K562 (cell line): ENCODE measurements around the gene TMEM167B. TPM values are rescaled to one million over a fixed set of nuclear protein-coding genes. Genes with fewer than 3 reads are reported as not detected.

Source experiments
- ARNT ChIP-seq, 2 experiments: fragments of 450-650 bp; IDR thresholded peaks; 2 replicates each; pipeline ENCODE4 v1.6.1; 2016; ENCODE audit warnings: mild to moderate bottlenecking in 1 of 2
- CEBPG ChIP-seq, 3 experiments: fragments of 200-800 bp in 1 of 3; sonication (Bioruptor generic) in 1 of 3; sonication (generic) in 1 of 3; formaldehyde crosslinking in 1 of 3; IDR thresholded peaks in 2 of 3; conservative IDR thresholded peaks in 1 of 3; 2 replicates each; pipeline versions ENCODE4 v1.6.1 to v1.8.0; 2016 to 2022; ENCODE audit warnings: missing compliant biosample characterization in 2 of 3, missing genetic modification characterization in 2 of 3, mild to moderate bottlenecking in 1 of 3, missing genetic modification reagents in 1 of 3
- CXXC5 ChIP-seq: fragments of 250-450 bp; sonication (Bioruptor Pico); IDR thresholded peaks from 2 replicates; pipeline ENCODE4 v1.8.0; 2022; ENCODE audit warnings: inconsistent platforms, mild to moderate bottlenecking, moderate library complexity
- ELF4 ChIP-seq: fragments of 450-650 bp; formaldehyde crosslinking; IDR thresholded peaks from 2 replicates; pipeline ENCODE4 v1.4.0; 2022; ENCODE audit warnings: missing genetic modification characterization
- HDAC8 ChIP-seq: fragments of 450-650 bp; IDR thresholded peaks from 2 replicates; pipeline ENCODE4 v1.6.1; 2016; ENCODE audit warnings: mild to moderate bottlenecking, missing genetic modification characterization, moderate library complexity, missing compliant biosample characterization
- KAT7 ChIP-seq: sonication (generic); formaldehyde crosslinking; IDR thresholded peaks from 2 replicates; pipeline ENCODE4 v1.8.0; 2022; ENCODE audit warnings: missing genetic modification reagents, mild to moderate bottlenecking, borderline replicate concordance
- NR2C1 ChIP-seq, 2 experiments: fragments of 450-650 bp; IDR thresholded peaks; 2 replicates each; pipeline ENCODE4 v1.6.1; 2017; ENCODE audit warnings: mild to moderate bottlenecking in 2 of 2, antibody characterized with exemption in 1 of 2, inconsistent platforms in 1 of 2, missing compliant biosample characterization in 1 of 2, missing genetic modification characterization in 1 of 2
- OTX1 ChIP-seq: fragments of 450-650 bp; formaldehyde crosslinking; IDR thresholded peaks from 2 replicates; pipeline ENCODE4 v1.4.0; 2022; ENCODE audit warnings: mild to moderate bottlenecking
- SMC3 ChIP-seq: conservative IDR thresholded peaks from 2 replicates; pipeline ENCODE4 v1.6.1; 2011; ENCODE audit warnings: low read depth, low read length, improper control_type of control experiment; ENCODE audit not compliant: insufficient read depth
- SRF ChIP-seq, 2 experiments: fragments of 250-450, 450-650 bp in 1 of 2; sonication (Bioruptor Pico) in 1 of 2; sonication (generic) in 1 of 2; formaldehyde crosslinking; IDR thresholded peaks; 2 replicates each; pipeline versions ENCODE4 v1.5.0 to v1.5.1; 2020 to 2022; ENCODE audit warnings: mild to moderate bottlenecking in 1 of 2, missing genetic modification reagents in 1 of 2
- STAT5A ChIP-seq: IDR thresholded peaks from 2 replicates; pipeline ENCODE4 v1.6.1; 2012; ENCODE audit warnings: low read length, inconsistent platforms, borderline replicate concordance
- ZNF212 ChIP-seq: fragments of 450-650 bp; formaldehyde crosslinking; IDR thresholded peaks from 2 replicates; pipeline ENCODE4 v1.4.0; 2020; ENCODE audit warnings: mild to moderate bottlenecking
- ZNF79 ChIP-seq: fragments of 250-450 bp; sonication (Bioruptor Pico); IDR thresholded peaks from 2 replicates; pipeline ENCODE4 v1.4.0; 2020; ENCODE audit warnings: low read depth, mild to moderate bottlenecking, moderate library complexity
- ZZZ3 ChIP-seq: fragments of 450-650 bp; IDR thresholded peaks from 2 replicates; pipeline ENCODE4 v1.6.1; 2016; ENCODE audit warnings: antibody characterized with exemption, mild to moderate bottlenecking, moderate library complexity
- polyA plus RNA-seq, 8 experiments: library from polyadenylated mRNA; depleted of rRNA in 4 of 8; stranded (reverse) in 5 of 8; unstranded in 3 of 8; fragments of >200 nt; fragmentation: Nextera tagmentation in 2 of 8; fragmentation: Illumina TruSeq in 1 of 8; extraction: Ambion mirVana in 2 of 8; extraction: Trizol in 1 of 8; gene quantifications; 2 replicates each; pipeline versions ENCODE4 v1.2.1 to v1.2.3, GENCODE V29; 2011 to 2014; ENCODE audit warnings: inconsistent platforms in 1 of 8, missing spikeins in 1 of 8
- total RNA-seq, 7 experiments: library from RNA; depleted of rRNA in 6 of 7; stranded (reverse); fragments of >200 nt in 6 of 7; fragmentation: Illumina TruSeq in 2 of 7; extraction: Trizol in 2 of 7; gene quantifications; 2 replicates each; pipeline versions ENCODE4 v1.2.1 to v1.2.3, GENCODE V29; 2011 to 2021; ENCODE audit warnings: low replicate concordance in 1 of 7
- TF ChIP-seq, protein P1 (sequence below): sonication (generic); formaldehyde crosslinking; IDR thresholded peaks from 2 replicates; pipeline ENCODE4 v1.8.1; 2023; ENCODE audit warnings: mild to moderate bottlenecking, missing genetic modification reagents
- TF ChIP-seq, protein P2 (sequence below): fragments of 450-650 bp; IDR thresholded peaks from 2 replicates; pipeline ENCODE4 v1.6.1; 2016; ENCODE audit warnings: low read depth

Gene TMEM167B
- total and polyA plus RNA-seq, 9 of the 15 experiments (the other 6 are each of a cell fraction or from before 2014, with no cell fraction given): 17.2 to 36.4 (median 32.2) TPM

DNA sequence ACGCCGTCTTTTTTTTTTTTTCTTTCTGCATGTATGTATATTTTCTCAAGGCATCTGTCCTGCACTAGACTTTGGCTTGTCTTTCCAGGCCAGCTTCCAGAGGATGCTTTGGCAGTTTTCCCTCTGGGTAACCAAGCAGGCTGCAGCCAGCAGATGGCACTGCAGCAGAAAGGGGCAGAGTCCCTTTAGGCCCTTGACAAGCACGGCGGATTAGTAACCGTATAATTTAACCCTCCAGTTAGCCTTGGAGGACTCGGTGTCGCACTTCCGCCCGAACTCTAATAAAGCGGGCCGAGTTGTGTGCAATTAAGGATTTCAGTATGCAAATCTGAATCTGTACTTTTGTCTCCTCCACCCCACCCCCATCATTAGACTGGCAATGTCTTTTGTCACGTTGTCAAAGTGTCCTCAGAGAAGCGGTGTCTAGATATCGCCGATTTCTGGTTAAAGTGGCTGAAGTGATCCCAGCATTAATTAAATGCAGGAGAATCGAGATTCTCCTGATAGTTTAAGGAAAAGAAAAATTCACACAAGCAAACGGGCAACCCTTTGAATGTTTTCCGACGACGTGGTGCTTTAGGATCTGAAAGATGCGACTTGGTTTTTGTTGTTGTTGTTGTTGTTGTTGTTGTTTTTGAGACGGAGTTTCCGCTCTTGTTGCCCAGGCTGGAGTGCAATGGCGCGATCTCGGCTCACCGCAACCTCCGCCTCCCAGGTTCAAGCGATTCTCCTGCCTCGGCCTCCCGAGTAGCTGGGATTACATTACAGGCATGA, 1.1 kb upstream of the TMEM167B start (continued):
- TF ChIP-seq OTX1 (CRISPR knock-in tag) (0 out of 2 replicates have a peak, but pooled peaks have one; percentile 15), ARNT (IDR thresholded peaks at IDR 0.05) (peak in 1 of 2 experiments; percentile 51; a peak in 2 of 4 replicates), SRF (CRISPR knock-in tag; IDR thresholded peaks at IDR 0.05) (no peak), ZNF212 (CRISPR knock-in tag) (no peak), CEBPG (CRISPR knock-in tag; IDR thresholded peaks at IDR 0.05) (no peak), CEBPG (tag; conservative IDR thresholded peaks at IDR 0.05 in 1 of 2, IDR thresholded peaks at IDR 0.05 in 1 of 2) (no peak), NR2C1 (IDR thresholded peaks at IDR 0.05) (peak; percentile 12; the same call in 1 of the 2 replicates), NR2C1 (tag; IDR thresholded peaks at IDR 0.05) (no peak; the same call in 1 of the 2 replicates), SMC3 (peak; percentile 76), CXXC5 (CRISPR knock-in tag) (0 out of 2 replicates have a peak, but pooled peaks have one; percentile 18), HDAC8 (tag) (no peak), ELF4 (CRISPR knock-in tag) (peak; percentile 78; the same call in 1 of the 2 replicates), KAT7 (CRISPR knock-in tag) (no peak), ZZZ3 (0 out of 2 replicates have a peak, but pooled peaks have one; percentile 38), ZNF79 (CRISPR knock-in tag) (no peak), STAT5A (no peak; the same call in 1 of the 2 replicates)
- TF ChIP-seq, protein P1, sequence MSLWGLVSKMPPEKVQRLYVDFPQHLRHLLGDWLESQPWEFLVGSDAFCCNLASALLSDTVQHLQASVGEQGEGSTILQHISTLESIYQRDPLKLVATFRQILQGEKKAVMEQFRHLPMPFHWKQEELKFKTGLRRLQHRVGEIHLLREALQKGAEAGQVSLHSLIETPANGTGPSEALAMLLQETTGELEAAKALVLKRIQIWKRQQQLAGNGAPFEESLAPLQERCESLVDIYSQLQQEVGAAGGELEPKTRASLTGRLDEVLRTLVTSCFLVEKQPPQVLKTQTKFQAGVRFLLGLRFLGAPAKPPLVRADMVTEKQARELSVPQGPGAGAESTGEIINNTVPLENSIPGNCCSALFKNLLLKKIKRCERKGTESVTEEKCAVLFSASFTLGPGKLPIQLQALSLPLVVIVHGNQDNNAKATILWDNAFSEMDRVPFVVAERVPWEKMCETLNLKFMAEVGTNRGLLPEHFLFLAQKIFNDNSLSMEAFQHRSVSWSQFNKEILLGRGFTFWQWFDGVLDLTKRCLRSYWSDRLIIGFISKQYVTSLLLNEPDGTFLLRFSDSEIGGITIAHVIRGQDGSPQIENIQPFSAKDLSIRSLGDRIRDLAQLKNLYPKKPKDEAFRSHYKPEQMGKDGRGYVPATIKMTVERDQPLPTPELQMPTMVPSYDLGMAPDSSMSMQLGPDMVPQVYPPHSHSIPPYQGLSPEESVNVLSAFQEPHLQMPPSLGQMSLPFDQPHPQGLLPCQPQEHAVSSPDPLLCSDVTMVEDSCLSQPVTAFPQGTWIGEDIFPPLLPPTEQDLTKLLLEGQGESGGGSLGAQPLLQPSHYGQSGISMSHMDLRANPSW (CRISPR knock-in tag): 0 out of 2 replicates have a peak, but pooled peaks have one; percentile 77
- TF ChIP-seq, protein P2, sequence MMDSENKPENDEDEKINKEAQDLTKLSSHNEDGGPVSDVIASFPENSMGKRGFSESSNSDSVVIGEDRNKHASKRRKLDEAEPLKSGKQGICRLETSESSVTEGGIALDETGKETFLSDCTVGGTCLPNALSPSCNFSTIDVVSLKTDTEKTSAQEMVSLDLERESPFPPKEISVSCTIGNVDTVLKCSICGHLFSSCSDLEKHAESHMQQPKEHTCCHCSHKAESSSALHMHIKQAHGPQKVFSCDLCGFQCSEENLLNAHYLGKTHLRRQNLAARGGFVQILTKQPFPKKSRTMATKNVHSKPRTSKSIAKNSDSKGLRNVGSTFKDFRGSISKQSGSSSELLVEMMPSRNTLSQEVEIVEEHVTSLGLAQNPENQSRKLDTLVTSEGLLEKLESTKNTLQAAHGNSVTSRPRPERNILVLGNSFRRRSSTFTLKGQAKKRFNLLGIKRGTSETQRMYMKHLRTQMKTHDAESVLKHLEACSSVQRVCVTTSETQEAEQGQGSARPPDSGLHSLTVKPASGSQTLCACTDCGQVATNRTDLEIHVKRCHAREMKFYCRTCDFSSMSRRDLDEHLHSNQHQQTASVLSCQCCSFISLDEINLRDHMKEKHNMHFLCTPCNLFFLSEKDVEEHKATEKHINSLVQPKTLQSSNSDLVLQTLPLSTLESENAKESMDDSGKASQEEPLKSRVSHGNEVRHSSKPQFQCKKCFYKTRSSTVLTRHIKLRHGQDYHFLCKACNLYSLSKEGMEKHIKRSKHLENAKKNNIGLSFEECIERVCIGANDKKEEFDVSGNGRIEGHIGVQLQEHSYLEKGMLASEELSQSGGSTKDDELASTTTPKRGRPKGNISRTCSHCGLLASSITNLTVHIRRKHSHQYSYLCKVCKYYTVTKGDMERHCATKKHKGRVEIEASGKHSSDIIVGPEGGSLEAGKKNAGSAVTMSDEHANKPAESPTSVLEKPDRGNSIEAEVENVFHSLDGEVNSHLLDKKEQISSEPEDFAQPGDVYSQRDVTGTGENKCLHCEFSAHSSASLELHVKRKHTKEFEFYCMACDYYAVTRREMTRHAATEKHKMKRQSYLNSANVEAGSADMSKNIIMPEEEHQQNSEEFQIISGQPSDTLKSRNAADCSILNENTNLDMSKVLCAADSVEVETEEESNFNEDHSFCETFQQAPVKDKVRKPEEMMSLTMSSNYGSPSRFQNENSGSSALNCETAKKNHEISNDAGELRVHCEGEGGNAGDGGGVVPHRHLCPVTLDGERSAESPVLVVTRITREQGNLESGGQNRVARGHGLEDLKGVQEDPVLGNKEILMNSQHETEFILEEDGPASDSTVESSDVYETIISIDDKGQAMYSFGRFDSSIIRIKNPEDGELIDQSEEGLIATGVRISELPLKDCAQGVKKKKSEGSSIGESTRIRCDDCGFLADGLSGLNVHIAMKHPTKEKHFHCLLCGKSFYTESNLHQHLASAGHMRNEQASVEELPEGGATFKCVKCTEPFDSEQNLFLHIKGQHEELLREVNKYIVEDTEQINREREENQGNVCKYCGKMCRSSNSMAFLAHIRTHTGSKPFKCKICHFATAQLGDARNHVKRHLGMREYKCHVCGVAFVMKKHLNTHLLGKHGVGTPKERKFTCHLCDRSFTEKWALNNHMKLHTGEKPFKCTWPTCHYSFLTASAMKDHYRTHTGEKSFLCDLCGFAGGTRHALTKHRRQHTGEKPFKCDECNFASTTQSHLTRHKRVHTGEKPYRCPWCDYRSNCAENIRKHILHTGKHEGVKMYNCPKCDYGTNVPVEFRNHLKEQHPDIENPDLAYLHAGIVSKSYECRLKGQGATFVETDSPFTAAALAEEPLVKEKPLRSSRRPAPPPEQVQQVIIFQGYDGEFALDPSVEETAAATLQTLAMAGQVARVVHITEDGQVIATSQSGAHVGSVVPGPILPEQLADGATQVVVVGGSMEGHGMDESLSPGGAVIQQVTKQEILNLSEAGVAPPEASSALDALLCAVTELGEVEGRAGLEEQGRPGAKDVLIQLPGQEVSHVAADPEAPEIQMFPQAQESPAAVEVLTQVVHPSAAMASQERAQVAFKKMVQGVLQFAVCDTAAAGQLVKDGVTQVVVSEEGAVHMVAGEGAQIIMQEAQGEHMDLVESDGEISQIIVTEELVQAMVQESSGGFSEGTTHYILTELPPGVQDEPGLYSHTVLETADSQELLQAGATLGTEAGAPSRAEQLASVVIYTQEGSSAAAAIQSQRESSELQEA: peak; percentile 47; the same call in 1 of the 2 replicates
